Measurements from ENCODE around the gene KLK13.
A peak's percentile ranks its signal among the peaks of the same experiment; 100 is the strongest.

The KLK13 gene

GRCh38 chr19:51060336-51060735, 4.6 kb downstream of the KLK13 start:
- DNase-seq, result no peak

- DNase-seq, result no peak
Measured at GRCh38 chr19:51059715-51060114, 5.2 kb downstream of the KLK13 start.

- DNase-seq, result no peak
Measured at GRCh38 chr19:51055866-51056265, 9.0 kb downstream of the KLK13 start.

- DNase-seq, result no peak
Measured at GRCh38 chr19:51047031-51047335, 17.9 kb downstream of the KLK13 start.

- no peak for DNase-seq
Measured at GRCh38 chr19:51044327-51044726, 20.6 kb downstream of the KLK13 start.

DNA sequence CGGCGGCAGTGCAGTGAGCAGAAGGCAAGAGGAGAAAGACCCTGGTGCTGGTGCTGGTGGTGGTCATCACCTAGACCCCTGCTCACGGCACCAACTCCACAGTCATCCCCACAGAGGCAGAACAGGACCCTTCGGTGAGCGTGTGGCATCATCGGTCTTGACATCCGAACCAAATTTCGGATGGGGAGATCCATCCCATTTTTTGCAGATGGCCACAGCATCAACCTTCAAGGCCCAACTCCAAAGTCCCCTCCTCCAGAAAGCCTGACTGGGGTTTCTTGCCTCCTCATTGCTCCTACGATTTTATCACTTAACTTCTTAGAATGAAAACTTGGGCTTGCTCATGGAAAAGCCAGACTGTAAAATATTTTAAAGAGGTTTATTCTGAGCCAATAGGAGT, 21.4 kb downstream of the KLK13 start:
- DNase-seq, result no peak

DNA sequence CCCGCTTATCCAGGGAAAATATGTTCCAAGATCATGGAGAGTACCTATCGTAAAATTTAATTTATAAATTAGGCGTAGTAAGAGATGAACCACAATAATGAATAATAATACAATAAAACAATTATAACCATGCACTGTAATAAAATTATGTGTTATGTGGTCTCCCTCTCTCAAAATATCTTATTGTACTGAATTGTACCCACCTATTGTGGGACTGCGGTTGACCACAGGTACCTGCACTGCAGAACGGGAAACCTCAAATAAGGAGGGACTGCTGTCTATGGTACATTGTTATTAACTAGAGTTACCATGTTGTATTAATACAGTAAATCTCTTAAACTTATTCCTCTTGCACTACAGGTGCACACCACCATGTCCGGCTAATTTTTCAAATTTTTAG, 24.7 kb downstream of the KLK13 start:
- no peak for DNase-seq

DNA sequence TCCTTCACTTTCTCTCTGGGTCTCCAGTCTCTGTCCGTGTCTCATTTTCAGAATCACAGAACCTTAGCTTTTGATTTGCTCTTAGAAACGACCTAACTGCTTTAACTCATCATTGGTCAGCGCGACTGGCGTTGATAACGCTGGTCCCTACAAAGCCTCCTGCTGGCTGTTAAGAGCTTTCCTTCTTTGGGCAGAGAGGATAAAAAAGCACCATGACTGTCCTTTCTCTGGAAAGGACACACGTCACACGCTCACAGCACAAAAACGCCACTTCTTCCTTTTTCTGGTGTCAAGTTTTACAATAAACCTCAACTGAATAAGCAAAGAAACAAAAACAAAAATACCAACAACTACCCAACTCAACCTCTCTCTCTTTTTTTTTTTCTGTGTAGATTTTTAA, 28.4 kb downstream of the KLK13 start:
- no peak for DNase-seq

DNA sequence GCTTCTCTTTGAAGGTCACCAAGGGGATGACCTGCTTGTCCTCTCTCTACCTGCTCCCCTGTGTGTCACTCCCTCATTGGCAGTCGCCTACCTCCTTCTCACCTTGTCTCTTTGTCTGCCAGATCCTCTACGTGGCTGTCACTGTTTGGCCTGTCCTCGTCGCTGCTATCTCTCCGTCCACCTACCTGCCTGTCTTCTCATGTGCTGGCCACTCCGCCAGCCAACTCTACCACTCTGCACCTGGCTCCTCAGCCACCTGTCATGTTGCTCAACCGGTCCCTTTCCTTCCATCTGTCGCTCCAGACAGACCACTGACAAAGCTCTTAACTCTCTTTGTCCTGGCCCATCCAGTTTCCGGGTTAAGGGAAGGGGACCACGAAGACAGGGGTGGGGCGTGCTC, 30.2 kb downstream of the KLK13 start, which contains the start of gene KLK12:
Gene KLK12, minus strand, starts transcription at position 299 of the 400 bp plus-strand sequence. CDS start 381 bp downstream, outside the sequence.
- DNase-seq, result no peak

DNA sequence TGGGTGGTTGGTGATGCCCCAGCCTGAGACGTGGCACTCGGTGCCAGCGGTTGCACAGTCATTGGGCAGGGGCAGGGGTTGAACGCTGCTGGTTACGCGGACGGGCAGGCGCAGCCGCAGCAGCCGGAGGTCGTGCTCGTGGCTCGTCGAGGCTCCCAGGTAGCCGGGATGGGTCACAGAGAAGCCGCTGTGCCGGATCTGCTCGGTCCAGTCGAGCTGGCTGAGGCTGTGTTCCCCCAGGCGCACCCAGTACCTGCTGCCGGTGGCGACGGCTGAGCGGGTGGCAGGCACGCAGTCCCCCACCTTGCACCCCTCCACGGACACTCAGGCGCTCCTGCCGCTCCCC, 33.0 kb downstream of the KLK13 start:
- no peak for DNase-seq

- DNase-seq, result no peak
Measured at GRCh38 chr19:51031220-51031879, 33.5 kb downstream of the KLK13 start.

- DNase-seq, result no peak
Measured at GRCh38 chr19:51030631-51031030, 34.3 kb downstream of the KLK13 start.

GRCh38 chr19:51029718-51030117, 35.2 kb downstream of the KLK13 start:
- DNase-seq, result no peak

DNA sequence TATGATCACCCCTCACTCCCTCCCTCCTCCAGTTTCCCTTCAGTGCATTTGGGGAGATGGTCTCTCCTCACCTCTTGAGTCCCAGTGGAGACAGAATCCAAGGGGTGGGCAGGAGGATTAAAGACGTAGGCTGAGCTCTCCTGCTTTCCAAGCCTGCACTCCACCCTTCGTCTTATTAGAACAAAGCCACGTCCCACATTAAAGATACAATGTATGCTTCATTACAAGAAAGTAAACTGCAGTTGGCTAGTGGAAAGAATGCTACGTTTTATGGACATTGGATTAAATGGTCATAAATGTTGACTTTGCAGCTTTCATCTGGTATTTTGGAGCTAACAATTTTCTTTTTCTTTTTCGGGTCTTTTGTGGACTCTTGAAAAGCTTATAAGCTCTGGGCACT, 37.0 kb downstream of the KLK13 start:
- DNase-seq, result no peak

DNA sequence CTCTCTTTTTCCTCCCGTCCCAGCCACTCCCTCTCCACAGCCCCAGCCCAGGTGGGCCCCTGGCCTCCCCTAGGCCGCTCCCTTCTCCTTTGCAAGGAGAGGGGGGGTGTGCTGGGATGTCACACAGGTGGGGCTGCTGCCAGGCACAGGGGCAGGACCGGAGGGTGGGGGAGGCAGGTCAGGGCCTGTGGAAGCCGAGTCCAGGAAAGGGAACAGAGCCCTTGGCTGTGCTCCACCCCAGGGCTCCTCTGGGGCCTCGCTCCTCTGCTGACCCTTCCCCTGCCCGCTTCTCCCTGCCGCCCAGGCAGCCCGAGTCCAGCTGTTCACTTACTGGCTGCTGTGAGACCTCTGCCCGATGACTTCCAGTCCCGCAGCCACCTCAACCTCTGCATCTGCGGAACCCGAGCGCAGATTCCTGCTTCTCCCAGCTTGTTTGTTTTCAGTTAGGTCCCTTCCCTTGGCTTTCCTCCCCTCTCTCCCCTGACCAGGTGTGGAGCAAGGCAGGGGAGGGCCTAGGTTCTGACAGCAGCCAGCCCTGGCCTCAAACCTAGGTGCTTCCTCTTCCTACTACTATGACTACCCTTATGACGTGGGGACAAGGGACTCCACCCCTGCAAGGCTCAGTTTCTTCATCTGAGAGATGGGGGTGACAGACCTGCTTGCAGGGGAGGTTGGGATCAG, 37.6 kb downstream of the KLK13 start:
- DNase-seq, result no peak

DNA sequence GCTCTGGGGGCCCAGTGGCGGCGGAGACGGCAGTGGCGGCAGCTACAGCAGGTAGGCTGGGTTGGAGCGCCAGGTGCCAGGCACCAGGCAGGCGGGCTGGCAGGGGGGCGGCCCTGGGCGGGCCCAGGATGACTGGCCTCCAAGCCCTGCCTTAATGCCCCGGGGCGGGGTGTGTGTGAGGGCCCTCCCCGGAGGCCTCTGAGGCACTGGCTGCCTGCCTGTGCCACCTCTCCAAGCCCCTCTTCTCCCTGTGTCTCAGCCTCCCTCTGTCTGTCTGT, 38.4 kb downstream of the KLK13 start, which contains the start of gene KLK11:
Gene KLK11, minus strand, starts transcription at position 63 of the 278 bp plus-strand sequence. CDS start 985 bp downstream, outside the sequence.
- peak; percentile 57 for DNase-seq

DNA sequence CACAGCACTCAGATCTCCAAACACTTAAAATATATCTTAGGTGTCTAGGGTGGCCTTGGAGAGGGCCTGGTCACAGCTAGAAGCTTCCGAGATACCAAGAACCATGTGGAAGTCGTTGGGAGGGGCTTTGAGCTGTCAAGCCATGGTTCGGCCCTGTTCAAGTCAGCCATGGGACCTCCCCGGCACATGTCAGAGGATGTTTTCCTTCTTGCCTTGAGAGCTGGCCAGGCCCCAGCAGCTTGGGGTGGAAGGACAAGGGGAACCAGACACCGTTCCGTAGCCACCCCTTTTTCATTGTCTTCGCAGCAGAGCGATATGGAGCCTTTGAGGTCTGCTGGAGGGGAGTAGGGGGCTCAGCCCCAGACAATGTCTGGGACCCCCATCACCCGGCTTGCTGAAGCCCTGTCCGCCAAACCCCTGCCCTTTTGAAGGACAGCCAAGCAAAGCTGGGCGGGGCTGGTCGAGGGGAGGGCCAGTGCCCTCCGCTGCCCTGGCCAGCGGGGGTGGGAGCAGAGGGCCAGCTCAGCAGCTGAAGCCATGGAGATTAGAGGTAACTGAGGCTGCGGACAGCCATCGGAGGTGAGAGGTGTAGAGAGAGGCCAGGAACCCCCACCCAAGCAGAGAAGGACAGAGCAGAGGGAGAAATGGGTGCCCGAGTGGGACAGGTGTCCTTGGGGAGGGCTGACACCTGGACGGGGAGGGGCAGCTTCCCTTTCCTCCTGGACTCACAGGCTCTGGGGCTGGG, 38.9 kb downstream of the KLK13 start:
- DNase-seq, result no peak

DNA sequence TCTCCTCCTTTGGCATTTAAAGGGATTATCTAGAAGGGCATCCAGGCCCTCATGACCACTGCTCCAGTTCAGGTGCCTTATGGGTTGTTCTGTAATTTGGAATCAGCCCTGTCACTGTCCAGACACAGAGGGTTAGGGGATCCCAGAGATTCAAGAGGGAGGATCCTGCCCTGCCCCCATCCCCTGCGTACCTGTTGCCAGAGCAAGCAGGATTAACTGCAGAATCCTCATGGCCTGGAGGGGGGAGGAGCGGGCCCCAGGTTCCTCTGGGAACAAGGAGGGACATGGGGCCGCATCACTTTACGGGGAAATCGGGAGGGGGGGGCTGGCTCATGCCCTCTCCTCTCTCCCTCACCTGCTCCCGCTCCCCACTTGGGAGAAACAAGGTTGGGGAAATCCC, 39.5 kb downstream of the KLK13 start:
- DNase-seq, result no peak

DNA sequence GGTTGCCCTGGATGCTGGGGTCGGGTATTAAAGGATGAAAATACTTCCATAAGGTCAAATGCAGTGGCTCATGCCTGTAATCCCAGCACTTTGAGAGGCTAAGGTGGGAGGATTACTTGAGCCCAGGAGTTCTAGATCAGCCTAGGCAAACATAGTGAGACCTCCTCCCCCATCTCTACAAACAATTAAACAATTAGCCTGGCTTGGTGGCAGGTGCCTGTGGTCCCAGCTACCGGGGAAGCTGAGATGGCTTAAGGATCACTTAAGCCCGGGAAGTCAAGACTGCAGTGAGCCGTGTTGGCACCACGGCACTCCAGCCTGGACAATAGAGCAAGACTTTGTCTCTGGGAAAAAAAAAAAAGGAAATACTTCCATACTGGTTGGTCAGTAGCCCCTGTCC, 40.0 kb downstream of the KLK13 start:
- peak; percentile 68 for DNase-seq

- no peak for DNase-seq
Measured at GRCh38 chr19:51023946-51024345, 40.9 kb downstream of the KLK13 start.

DNA sequence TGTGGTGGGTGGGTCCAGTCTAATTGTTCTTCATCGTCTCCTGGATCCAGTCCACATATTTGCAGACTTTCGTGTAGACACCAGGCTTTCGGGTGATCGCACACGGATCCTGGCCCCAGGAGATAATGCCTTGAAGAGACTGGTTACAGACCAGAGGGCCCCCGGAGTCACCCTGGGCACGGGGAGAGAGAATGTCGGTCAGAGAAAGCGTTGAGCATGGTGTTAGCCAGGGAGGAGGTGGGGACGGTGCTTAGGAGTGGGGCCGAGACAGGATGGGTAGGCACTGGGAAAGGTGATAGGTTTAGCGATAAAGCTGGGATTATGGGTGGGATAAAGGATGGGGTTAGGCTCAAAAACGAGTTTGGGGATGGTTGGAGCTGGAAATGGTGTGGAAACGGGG, 42.4 kb downstream of the KLK13 start:
- DNase-seq, result no peak

DNA sequence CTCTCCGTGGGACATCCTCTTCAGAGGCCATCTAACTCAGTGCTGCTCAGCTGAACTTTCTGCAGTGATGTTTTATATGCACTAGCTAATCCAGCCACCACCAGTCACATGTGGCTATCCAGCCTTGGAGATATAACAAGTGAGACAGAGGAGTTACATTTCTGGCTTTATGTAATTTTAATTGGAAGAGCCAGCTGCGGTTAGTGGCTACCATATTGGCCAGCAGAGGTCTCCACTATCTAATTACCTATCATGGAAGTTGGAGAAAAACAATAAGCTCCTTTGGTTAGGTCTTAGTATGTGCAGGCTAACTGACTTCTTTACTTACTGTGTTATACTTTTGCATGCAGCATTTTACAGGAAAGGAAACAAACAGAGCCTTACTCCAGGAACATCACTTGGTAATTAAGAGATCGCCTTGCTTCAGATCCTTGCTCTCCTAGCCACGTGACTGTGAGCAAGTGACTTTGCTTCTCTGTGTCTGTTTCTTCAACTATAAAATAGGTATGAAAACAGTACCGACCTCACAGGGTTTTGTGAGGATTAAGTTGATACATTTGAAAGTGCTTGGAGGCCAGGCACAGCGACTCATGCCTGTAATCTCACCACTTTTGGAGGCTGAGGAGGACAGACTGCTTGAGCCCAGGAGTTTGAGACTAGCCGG, 43.8 kb downstream of the KLK13 start:
- peak; percentile 66 for DNase-seq

- DNase-seq, result no peak
Measured at GRCh38 chr19:51019544-51019925, 45.4 kb downstream of the KLK13 start, which contains the start of gene KLK10. TSS of gene KLK10 (minus strand) at chr19:51019709. CDS start at chr19:51019130, 579 bp downstream.

All from NCI-H1436 treated with DMSO at 0.1 percent for 48 hours (cell line).